ENCODE measurements around the gene TMC2. TPM values are rescaled to one million over a fixed set of nuclear protein-coding genes. Genes with fewer than 3 reads are reported as not detected.
"Not testable (repeated sequence)": the region's sequence is repeated elsewhere in the genome, so short reads cannot be mapped to it uniquely, and the experiment has no call there.

The TMC2 gene
- total RNA-seq, 1 donor from 2014 or later: not detected

GRCh38 chr20:2523919-2524708 is 12.3 kb upstream of the TMC2 start:
- H3K27ac ChIP-seq: peak overlapping the region; percentile 92 to 94

GRCh38 chr20:2524709-2525506 is 11.5 kb upstream of the TMC2 start:
- Histone ChIP-seq H3K4me3 (peak overlapping the region; percentile 84 to 94), H3K27me3 (no peaks in the 10 kb centered on the region), H3K9me3 (no peaks in the 10 kb centered on the region), H3K27ac (peak overlapping the region; percentile 92 to 94), H3K4me1 (peaks cover 0 to 3% of the 10 kb centered on the region in 2 donors), H3K36me3 (no peaks in the 10 kb centered on the region)
- intact Hi-C loops (cut with DNase I): loop anchor here (1.0 to 10.0 kb wide), 12 partner anchors 16 to 1410 kb away; partner anchors contain the start of genes EBF4, GNRH2, LZTS3 and MRPS26
- no peak for TF ChIP-seq CTCF (IDR thresholded peaks at IDR 0.05)
- peak in 1 of 2 donors; percentile 72 for DNase-seq (ENCODE audit: low spot score in 2 of 2)

More at GRCh38 chr20:2523919-2524708, 12.3 kb upstream of the TMC2 start:
- no peaks in the 10 kb centered on the region for H3K9me3 ChIP-seq
- intact Hi-C loops (cut with DNase I): loop anchor here (1.0 to 10.0 kb wide), 7 partner anchors 15 to 1409 kb away; partner anchors contain the start of genes GNRH2, LZTS3, MRPS26 and NOP56
- peak; percentile 42 to 93 for DNase-seq (ENCODE audit: low spot score in 2 of 2)
- H3K27me3 ChIP-seq: no peaks in the 10 kb centered on the region
- peaks cover 0 to 3% of the 10 kb centered on the region in 2 donors for H3K4me1 ChIP-seq
- peak; percentile 90 to 99 (median 98) for TF ChIP-seq CTCF (IDR thresholded peaks at IDR 0.05)
- H3K4me3 ChIP-seq: peak overlapping the region; percentile 84 to 94
- no peaks in the 10 kb centered on the region for H3K36me3 ChIP-seq

- not testable (repeated sequence) for H3K4me1 ChIP-seq; DNase-seq (ENCODE audit: low spot score in 2 of 2); H3K9me3 ChIP-seq; H3K36me3 ChIP-seq; H3K4me3 ChIP-seq; H3K27me3 ChIP-seq; H3K27ac ChIP-seq
- intact Hi-C loops (cut with DNase I): loop anchor here (5.0 to 10.0 kb wide), 9 partner anchors 166 to 1411 kb away; partner anchors contain the start of genes EBF4, GNRH2, LZTS3 and MRPS26
Measured at GRCh38 chr20:2526218-2526583, 10.2 kb upstream of the TMC2 start.

- Histone ChIP-seq H3K4me3 (no peak overlapping the region), H3K4me1 (peaks cover 0 to 3% of the 10 kb centered on the region in 2 donors), H3K27ac (no peak overlapping the region), H3K9me3 (no peaks in the 10 kb centered on the region), H3K36me3 (no peaks in the 10 kb centered on the region), H3K27me3 (no peaks in the 10 kb centered on the region)
- no peak for TF ChIP-seq CTCF (IDR thresholded peaks at IDR 0.05)
- intact Hi-C loops (cut with DNase I): loop anchor here (5.0 to 10.0 kb wide), 9 partner anchors 165 to 1413 kb away; partner anchors contain the start of genes EBF4, GNRH2, LZTS3 and MRPS26
- DNase-seq (ENCODE audit: low spot score in 2 of 2): no peak
Measured at GRCh38 chr20:2527762-2528161, 8.6 kb upstream of the TMC2 start.

GRCh38 chr20:2528671-2529271 is 7.6 kb upstream of the TMC2 start:
- Histone ChIP-seq H3K36me3 (no peaks in the 10 kb centered on the region), H3K4me3 (no peak overlapping the region), H3K27me3 (no peaks in the 10 kb centered on the region), H3K9me3 (no peaks in the 10 kb centered on the region), H3K27ac (no peak overlapping the region), H3K4me1 (peaks cover 0 to 3% of the 10 kb centered on the region in 2 donors)
- DNase-seq (ENCODE audit: low spot score in 2 of 2): no peak
- intact Hi-C loops (cut with DNase I): loop anchor here (5.0 to 10.0 kb wide), 9 partner anchors 164 to 1414 kb away; partner anchors contain the start of genes EBF4, GNRH2, LZTS3 and MRPS26
- no peak for TF ChIP-seq CTCF (IDR thresholded peaks at IDR 0.05)

Measured in ascending aorta (tissue), 2 donors.